Measurements from ENCODE around the gene CD200R1. TPM values are rescaled to one million over a fixed set of nuclear protein-coding genes. Genes with fewer than 3 reads are reported as not detected.

CD200R1 gene
- total and polyA plus RNA-seq, 5 donors from 2014 or later = 3.9 to 7.5 (median 5.1) TPM

- H3K36me3 ChIP-seq (ENCODE audit: control insufficient read depth, insufficient read depth, low read length) = no peaks in the 10 kb centered on the region
- ATAC-seq (ENCODE audit: low read depth in 2 of 2) (no peak), DNase-seq (no peak)
- H3K27ac Mint-ChIP-seq = no peak overlapping the region
- no peak overlapping the region for H3K27ac ChIP-seq (ENCODE audit: insufficient read depth, low read length, poor library complexity, severe bottlenecking)
- no peaks in the 10 kb centered on the region for H3K9me3 ChIP-seq (ENCODE audit: control insufficient read depth in 2 of 2, low read length in 2 of 2)
- H3K27me3 Mint-ChIP-seq = no peaks in the 10 kb centered on the region
- peaks cover 32% of the 10 kb centered on the region for H3K4me1 ChIP-seq (ENCODE audit: control insufficient read depth, insufficient read depth, low read length, poor library complexity, severe bottlenecking)
- H3K36me3 Mint-ChIP-seq = no peaks in the 10 kb centered on the region
- H3K4me3 Mint-ChIP-seq = peak overlapping the region in 2 of 4 donors; percentile 27 to 28
- no peak overlapping the region for H3K4me3 ChIP-seq (ENCODE audit: low read depth, low read length)
- H3K9me3 Mint-ChIP-seq = no peaks in the 10 kb centered on the region
- no peaks in the 10 kb centered on the region for H3K27me3 ChIP-seq (ENCODE audit: control insufficient read depth, insufficient read depth, low read length)
- H3K4me1 Mint-ChIP-seq = peaks cover 25 to 65% (median 46%) of the 10 kb centered on the region in 4 donors
Observed at GRCh38 chr3:112987710-112988334, 12.9 kb upstream of the CD200R1 start.

GRCh38 chr3:112984485-112984884, 9.6 kb upstream of the CD200R1 start:
- Histone ChIP-seq H3K9me3 (ENCODE audit: control insufficient read depth in 2 of 2, low read length in 2 of 2) (no peaks in the 10 kb centered on the region), H3K4me1 (ENCODE audit: control insufficient read depth, insufficient read depth, low read length, poor library complexity, severe bottlenecking) (peaks cover 16% of the 10 kb centered on the region), H3K27me3 (ENCODE audit: control insufficient read depth, insufficient read depth, low read length) (no peaks in the 10 kb centered on the region), H3K27ac (ENCODE audit: insufficient read depth, low read length, poor library complexity, severe bottlenecking) (no peak overlapping the region), H3K4me3 (ENCODE audit: low read depth, low read length) (peak overlapping the region; percentile 15), H3K36me3 (ENCODE audit: control insufficient read depth, insufficient read depth, low read length) (no peaks in the 10 kb centered on the region)
- Mint-ChIP-seq H3K4me3 (peak overlapping the region in 1 of 4 donors; percentile 6), H3K27me3 (no peaks in the 10 kb centered on the region), H3K4me1 (peaks cover 16 to 46% (median 26%) of the 10 kb centered on the region in 4 donors), H3K27ac (peak overlapping the region in 1 of 3 donors; percentile 82), H3K9me3 (no peaks in the 10 kb centered on the region), H3K36me3 (no peaks in the 10 kb centered on the region)
- ATAC-seq (ENCODE audit: low read depth in 2 of 2) = peak; percentile 28 to 34
- peak in 2 of 3 donors; percentile 19 to 29 for DNase-seq

GRCh38 chr3:112982710-112983109, 7.8 kb upstream of the CD200R1 start:
- peaks cover 21 to 46% (median 33%) of the 10 kb centered on the region in 4 donors for H3K4me1 Mint-ChIP-seq
- no peak overlapping the region for H3K4me3 Mint-ChIP-seq
- no peaks in the 10 kb centered on the region for H3K36me3 ChIP-seq (ENCODE audit: control insufficient read depth, insufficient read depth, low read length)
- H3K27me3 Mint-ChIP-seq = no peaks in the 10 kb centered on the region
- no peaks in the 10 kb centered on the region for H3K9me3 Mint-ChIP-seq
- no peaks in the 10 kb centered on the region for H3K27me3 ChIP-seq (ENCODE audit: control insufficient read depth, insufficient read depth, low read length)
- H3K27ac Mint-ChIP-seq = no peak overlapping the region
- H3K27ac ChIP-seq (ENCODE audit: insufficient read depth, low read length, poor library complexity, severe bottlenecking) = no peak overlapping the region
- H3K4me1 ChIP-seq (ENCODE audit: control insufficient read depth, insufficient read depth, low read length, poor library complexity, severe bottlenecking) = peaks cover 16% of the 10 kb centered on the region
- no peaks in the 10 kb centered on the region for H3K9me3 ChIP-seq (ENCODE audit: control insufficient read depth in 2 of 2, low read length in 2 of 2)
- DNase-seq = no peak
- ATAC-seq (ENCODE audit: low read depth in 2 of 2) = no peak
- no peaks in the 10 kb centered on the region for H3K36me3 Mint-ChIP-seq
- no peak overlapping the region for H3K4me3 ChIP-seq (ENCODE audit: low read depth, low read length)

- Histone ChIP-seq H3K27ac (ENCODE audit: insufficient read depth, low read length, poor library complexity, severe bottlenecking) (no peak overlapping the region), H3K36me3 (ENCODE audit: control insufficient read depth, insufficient read depth, low read length) (no peaks in the 10 kb centered on the region), H3K4me3 (ENCODE audit: low read depth, low read length) (no peak overlapping the region), H3K27me3 (ENCODE audit: control insufficient read depth, insufficient read depth, low read length) (no peaks in the 10 kb centered on the region), H3K4me1 (ENCODE audit: control insufficient read depth, insufficient read depth, low read length, poor library complexity, severe bottlenecking) (peaks cover 38% of the 10 kb centered on the region), H3K9me3 (ENCODE audit: control insufficient read depth in 2 of 2, low read length in 2 of 2) (no peaks in the 10 kb centered on the region)
- DNase-seq (no peak), ATAC-seq (ENCODE audit: low read depth in 2 of 2) (no peak)
- no peaks in the 10 kb centered on the region for H3K27me3 Mint-ChIP-seq
- no peak overlapping the region for H3K27ac Mint-ChIP-seq
- H3K4me1 Mint-ChIP-seq = peaks cover 19 to 58% (median 44%) of the 10 kb centered on the region in 4 donors
- H3K36me3 Mint-ChIP-seq = no peaks in the 10 kb centered on the region
- no peak overlapping the region for H3K4me3 Mint-ChIP-seq
- no peaks in the 10 kb centered on the region for H3K9me3 Mint-ChIP-seq
Observed at GRCh38 chr3:112980080-112980479, 5.2 kb upstream of the CD200R1 start.

GRCh38 chr3:112979244-112979832, 4.4 kb upstream of the CD200R1 start:
- no peaks in the 10 kb centered on the region for H3K36me3 Mint-ChIP-seq
- H3K27ac Mint-ChIP-seq = peak overlapping the region in 1 of 3 donors; percentile 10
- peak overlapping the region in 1 of 4 donors; percentile 21 for H3K4me3 Mint-ChIP-seq
- H3K4me1 Mint-ChIP-seq = peaks cover 12 to 58% (median 42%) of the 10 kb centered on the region in 4 donors
- H3K27ac ChIP-seq (ENCODE audit: insufficient read depth, low read length, poor library complexity, severe bottlenecking) = no peak overlapping the region
- no peaks in the 10 kb centered on the region for H3K27me3 Mint-ChIP-seq
- no peak overlapping the region for H3K4me3 ChIP-seq (ENCODE audit: low read depth, low read length)
- H3K9me3 Mint-ChIP-seq = no peaks in the 10 kb centered on the region
- DNase-seq = peak in 2 of 3 donors; percentile 61 to 64
- H3K27me3 ChIP-seq (ENCODE audit: control insufficient read depth, insufficient read depth, low read length) = no peaks in the 10 kb centered on the region
- peaks cover 33% of the 10 kb centered on the region for H3K4me1 ChIP-seq (ENCODE audit: control insufficient read depth, insufficient read depth, low read length, poor library complexity, severe bottlenecking)
- no peaks in the 10 kb centered on the region for H3K36me3 ChIP-seq (ENCODE audit: control insufficient read depth, insufficient read depth, low read length)
- peak in 1 of 2 donors; percentile 44 for ATAC-seq (ENCODE audit: low read depth in 2 of 2)
- no peaks in the 10 kb centered on the region for H3K9me3 ChIP-seq (ENCODE audit: control insufficient read depth in 2 of 2, low read length in 2 of 2)

GRCh38 chr3:112976953-112977352, 2.0 kb upstream of the CD200R1 start:
- Histone ChIP-seq H3K27me3 (ENCODE audit: control insufficient read depth, insufficient read depth, low read length) (no peaks in the 10 kb centered on the region), H3K4me3 (ENCODE audit: low read depth, low read length) (no peak overlapping the region), H3K36me3 (ENCODE audit: control insufficient read depth, insufficient read depth, low read length) (no peaks in the 10 kb centered on the region), H3K4me1 (ENCODE audit: control insufficient read depth, insufficient read depth, low read length, poor library complexity, severe bottlenecking) (peaks cover 37% of the 10 kb centered on the region), H3K9me3 (ENCODE audit: control insufficient read depth in 2 of 2, low read length in 2 of 2) (no peaks in the 10 kb centered on the region), H3K27ac (ENCODE audit: insufficient read depth, low read length, poor library complexity, severe bottlenecking) (no peak overlapping the region)
- ATAC-seq (ENCODE audit: low read depth in 2 of 2) (no peak), DNase-seq (no peak)
- Mint-ChIP-seq H3K9me3 (no peaks in the 10 kb centered on the region), H3K4me1 (peaks cover 18 to 61% (median 42%) of the 10 kb centered on the region in 4 donors), H3K27ac (peak overlapping the region in 2 of 3 donors; percentile 46 to 81), H3K36me3 (no peaks in the 10 kb centered on the region), H3K4me3 (peak overlapping the region in 1 of 4 donors; percentile 11), H3K27me3 (no peaks in the 10 kb centered on the region)

GRCh38 chr3:112976001-112976400, 1.1 kb upstream of the CD200R1 start:
- Histone ChIP-seq H3K4me3 (ENCODE audit: low read depth, low read length) (no peak overlapping the region), H3K9me3 (ENCODE audit: control insufficient read depth in 2 of 2, low read length in 2 of 2) (no peaks in the 10 kb centered on the region), H3K4me1 (ENCODE audit: control insufficient read depth, insufficient read depth, low read length, poor library complexity, severe bottlenecking) (peaks cover 37% of the 10 kb centered on the region), H3K27ac (ENCODE audit: insufficient read depth, low read length, poor library complexity, severe bottlenecking) (peak overlapping the region; percentile 26), H3K36me3 (ENCODE audit: control insufficient read depth, insufficient read depth, low read length) (no peaks in the 10 kb centered on the region), H3K27me3 (ENCODE audit: control insufficient read depth, insufficient read depth, low read length) (no peaks in the 10 kb centered on the region)
- no peaks in the 10 kb centered on the region for H3K27me3 Mint-ChIP-seq
- DNase-seq = no peak
- ATAC-seq (ENCODE audit: low read depth in 2 of 2) = no peak
- no peaks in the 10 kb centered on the region for H3K9me3 Mint-ChIP-seq
- H3K36me3 Mint-ChIP-seq = no peaks in the 10 kb centered on the region
- H3K4me1 Mint-ChIP-seq = peaks cover 27 to 67% (median 47%) of the 10 kb centered on the region in 4 donors
- H3K27ac Mint-ChIP-seq = peak overlapping the region; percentile 70 to 83 (median 79)
- H3K4me3 Mint-ChIP-seq = peak overlapping the region; percentile 39 to 81 (median 59)

- no peaks in the 10 kb centered on the region for H3K9me3 Mint-ChIP-seq
- Histone ChIP-seq H3K36me3 (ENCODE audit: control insufficient read depth, insufficient read depth, low read length) (no peaks in the 10 kb centered on the region), H3K9me3 (ENCODE audit: control insufficient read depth in 2 of 2, low read length in 2 of 2) (no peaks in the 10 kb centered on the region), H3K4me1 (ENCODE audit: control insufficient read depth, insufficient read depth, low read length, poor library complexity, severe bottlenecking) (peaks cover 37% of the 10 kb centered on the region), H3K27ac (ENCODE audit: insufficient read depth, low read length, poor library complexity, severe bottlenecking) (peak overlapping the region; percentile 65), H3K4me3 (ENCODE audit: low read depth, low read length) (peak overlapping the region; percentile 89), H3K27me3 (ENCODE audit: control insufficient read depth, insufficient read depth, low read length) (no peaks in the 10 kb centered on the region)
- no peaks in the 10 kb centered on the region for H3K27me3 Mint-ChIP-seq
- DNase-seq = no peak
- H3K36me3 Mint-ChIP-seq = no peaks in the 10 kb centered on the region
- peak overlapping the region; percentile 45 to 84 (median 70) for H3K27ac Mint-ChIP-seq
- H3K4me3 Mint-ChIP-seq = peak overlapping the region; percentile 85 to 90 (median 87)
- peaks cover 24 to 70% (median 47%) of the 10 kb centered on the region in 4 donors for H3K4me1 Mint-ChIP-seq
- ATAC-seq (ENCODE audit: low read depth in 2 of 2) = peak in 1 of 2 donors; percentile 27
Observed at GRCh38 chr3:112974178-112974517, 755 bp downstream of the CD200R1 start.
